Occipital lobe (tissue), 2 donors: Measurements from ENCODE around the gene TBKBP1. TPM values are rescaled to one million over a fixed set of nuclear protein-coding genes. Genes with fewer than 3 reads are reported as not detected.

Experiments used
- DNase-seq: peaks from one replicate; lab custom pipeline; 2025; lab: John Stamatoyannopoulos, UW
- total RNA-seq: library from RNA; depleted of rRNA; stranded (reverse); fragments of >200 nt; gene quantifications from one replicate; pipeline ENCODE4 v1.2.3, GENCODE V29; 2014

Gene TBKBP1
- total RNA-seq, 1 donor from 2014 or later = 11.5 TPM

DNA sequence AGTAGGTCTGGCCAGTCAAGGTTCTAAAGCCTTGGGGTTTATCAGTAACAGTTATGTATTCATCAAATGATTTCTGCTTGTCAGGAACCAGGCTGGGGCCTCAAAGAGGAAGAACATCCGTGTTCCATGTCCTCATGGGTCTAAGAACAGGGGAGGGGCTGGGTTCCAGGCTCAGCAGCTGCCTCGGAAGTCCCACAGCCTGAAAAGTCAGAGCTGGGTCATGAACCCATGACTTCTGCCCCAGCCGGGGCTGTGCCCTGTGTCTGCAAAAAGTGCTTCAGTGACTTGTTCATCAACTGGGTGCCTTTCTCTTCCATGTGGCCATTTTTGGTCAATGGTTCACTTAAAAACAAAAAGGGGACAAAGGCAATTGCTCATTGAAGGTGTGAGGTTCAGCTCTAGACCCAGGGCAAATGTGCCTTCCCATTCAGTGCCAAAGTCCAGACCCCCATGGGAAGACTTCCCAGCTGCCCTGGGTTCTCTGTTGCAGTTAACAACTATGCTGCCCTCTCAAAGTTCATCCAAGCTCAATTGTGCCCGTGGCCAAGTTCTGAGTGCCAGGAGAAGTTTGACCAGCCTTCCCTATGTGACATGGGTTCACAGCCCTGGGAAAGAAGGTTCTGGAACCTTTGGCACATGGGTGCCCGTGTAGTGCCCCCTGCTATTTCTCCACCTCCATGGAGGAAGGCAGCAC, 18.5 kb downstream of the TBKBP1 start:
- no peak for DNase-seq

- no peak for DNase-seq
Measured at GRCh38 chr17:47713980-47714700, 20.2 kb downstream of the TBKBP1 start.

DNA sequence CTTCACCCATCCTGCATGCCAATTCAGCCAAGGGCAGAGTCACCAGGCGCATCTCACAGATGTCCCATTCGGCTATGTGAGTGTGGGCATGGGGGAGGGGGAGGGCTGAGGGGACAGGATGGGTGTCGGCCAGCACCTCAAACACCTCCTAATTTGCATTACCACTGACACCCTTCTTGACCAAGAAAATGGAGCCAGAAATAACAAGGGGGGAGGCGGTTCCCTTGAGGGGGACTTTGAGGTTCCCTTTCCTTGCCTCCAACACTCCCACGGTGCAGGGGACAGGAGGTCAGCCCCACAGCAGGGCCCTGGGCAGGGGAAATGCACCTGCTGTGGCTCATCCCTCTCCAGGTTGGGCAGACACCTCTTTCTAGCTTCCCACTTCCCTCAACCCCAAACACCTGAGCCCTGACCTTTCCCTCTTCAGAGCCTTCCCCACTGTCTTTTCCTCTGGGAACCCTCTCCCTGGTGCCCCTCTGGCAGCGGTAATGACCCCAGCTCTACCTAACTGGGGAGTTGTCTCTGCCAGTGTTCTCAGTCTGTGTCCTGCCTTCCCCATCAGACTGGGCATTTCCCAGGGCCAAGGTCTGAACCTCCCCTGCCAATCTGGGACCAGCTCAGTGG, 20.9 kb downstream of the TBKBP1 start:
- no peak for DNase-seq

- no peak for DNase-seq
Measured at GRCh38 chr17:47715669-47716325, 21.8 kb downstream of the TBKBP1 start.

- DNase-seq = no peak
Measured at GRCh38 chr17:47716375-47716774, 22.4 kb downstream of the TBKBP1 start.

DNA sequence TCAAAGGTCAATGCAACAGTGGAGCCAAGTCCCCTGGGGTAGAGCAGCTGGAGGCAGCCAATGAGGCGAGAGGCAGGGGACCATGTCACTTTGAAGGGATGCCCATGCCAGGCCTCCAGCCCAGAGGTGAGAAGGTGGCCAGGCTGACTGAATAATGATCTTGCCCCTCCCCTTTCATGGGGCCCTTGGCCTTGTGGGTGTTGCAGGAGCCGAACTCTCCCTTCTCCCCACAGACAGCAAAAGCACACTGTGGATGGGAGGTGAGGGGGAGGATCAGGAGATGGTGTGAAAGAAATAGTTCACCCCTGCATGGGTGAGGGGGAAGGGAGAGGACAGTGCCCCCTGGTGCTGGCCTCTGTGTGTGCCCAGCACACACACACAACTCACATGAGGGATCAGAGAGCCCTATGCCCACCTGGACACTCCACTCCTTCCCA, 23.3 kb downstream of the TBKBP1 start:
- DNase-seq = no peak

- DNase-seq = no peak
Measured at GRCh38 chr17:47717979-47718621, 24.1 kb downstream of the TBKBP1 start.

DNA sequence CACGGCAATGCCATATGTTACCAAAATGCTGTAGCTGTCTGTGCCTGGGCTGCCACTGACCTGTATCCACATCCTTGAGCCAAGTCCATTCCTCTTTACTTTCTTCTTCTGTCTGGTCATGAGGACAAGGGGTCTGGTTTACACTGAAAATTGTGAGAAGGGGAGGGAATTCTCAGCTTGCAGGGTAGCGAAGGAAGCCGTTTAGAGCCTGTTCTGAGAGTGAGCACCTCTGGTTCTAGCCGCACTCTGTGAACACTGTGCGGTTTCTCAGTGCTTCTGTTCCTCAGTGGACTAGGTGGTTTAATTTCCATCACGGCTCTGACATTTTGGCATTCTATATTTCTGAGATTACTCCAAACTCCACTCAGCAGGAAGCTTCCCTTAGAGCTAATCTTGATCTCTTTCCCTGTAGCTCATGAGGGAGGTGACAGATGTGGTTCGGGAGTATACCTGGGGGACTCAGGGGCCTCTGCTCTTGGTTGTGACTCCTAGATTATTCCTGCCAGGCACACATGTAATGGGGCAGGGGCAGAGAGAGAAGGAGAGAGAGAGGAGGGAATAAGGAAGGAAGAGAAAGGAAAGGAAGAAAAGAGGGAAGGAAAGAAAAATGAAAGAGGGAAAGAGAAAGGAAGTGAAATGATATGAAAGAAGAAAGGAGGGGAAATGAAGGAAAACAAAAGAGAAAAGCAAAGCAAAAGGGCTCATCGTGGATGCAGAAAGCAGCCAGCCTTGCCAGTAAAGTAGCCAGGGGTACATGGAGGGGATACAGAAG, 24.9 kb downstream of the TBKBP1 start:
- DNase-seq = no peak

DNA sequence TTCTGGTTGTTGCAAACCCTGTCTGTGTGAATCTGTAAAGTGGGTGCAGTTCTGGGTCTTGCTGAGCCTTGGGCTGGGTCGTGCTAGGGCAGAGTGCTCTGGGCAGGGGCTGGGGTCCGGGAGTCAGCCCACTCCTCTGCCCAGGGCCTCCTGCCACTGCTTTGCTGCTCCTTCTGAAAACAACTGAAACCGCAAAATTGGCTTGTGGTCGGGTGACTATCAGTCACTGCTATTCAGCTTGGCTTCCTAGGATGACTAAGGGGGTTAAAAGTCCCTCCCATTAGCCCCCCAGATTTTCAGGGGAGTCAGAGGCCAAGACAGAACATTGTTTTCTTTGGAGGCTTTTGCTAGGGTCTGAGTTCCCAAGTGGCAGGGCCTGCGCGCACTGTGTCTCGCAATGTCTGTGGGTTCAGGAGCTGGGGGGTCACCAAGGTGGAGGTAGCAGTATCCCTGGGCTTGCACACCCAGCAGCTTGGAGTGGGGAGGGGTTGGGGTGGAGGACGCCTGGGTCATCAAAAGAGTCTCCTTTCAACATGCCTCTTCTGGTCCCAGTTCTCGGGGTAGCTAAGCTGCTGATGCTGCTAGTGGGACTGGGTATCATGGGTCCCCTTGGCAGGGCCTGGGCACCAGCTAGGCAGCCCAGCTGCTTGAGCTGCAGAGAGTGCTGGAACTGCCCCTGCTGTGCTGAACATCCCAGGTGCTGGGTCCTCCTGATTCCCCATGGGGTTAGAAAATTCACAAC, 25.6 kb downstream of the TBKBP1 start:
- DNase-seq = no peak

- no peak for DNase-seq
Measured at GRCh38 chr17:47720196-47720595, 26.2 kb downstream of the TBKBP1 start.

GRCh38 chr17:47720754-47721533, 27.0 kb downstream of the TBKBP1 start:
- no peak for DNase-seq

DNA sequence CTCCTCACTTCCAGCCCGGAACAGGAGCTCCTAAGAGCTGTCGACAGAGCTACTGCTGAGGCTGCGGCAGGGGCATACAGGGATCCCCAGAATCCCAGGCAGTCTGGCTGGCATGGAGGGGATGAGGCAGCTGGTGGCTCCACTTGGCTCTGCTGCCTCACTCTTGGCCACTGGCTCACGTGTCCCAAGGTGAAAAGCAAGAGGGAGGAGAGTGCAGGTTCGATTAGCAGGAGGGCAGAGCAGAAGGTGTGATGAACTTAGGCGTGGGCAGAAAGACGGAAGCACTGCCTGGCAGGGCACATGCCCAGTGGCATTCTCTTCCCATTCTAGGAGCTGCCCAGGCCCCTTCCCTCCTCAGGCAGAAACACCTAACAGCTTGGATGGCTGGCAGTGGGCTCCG, 27.8 kb downstream of the TBKBP1 start:
- DNase-seq = no peak

- DNase-seq = no peak
Measured at GRCh38 chr17:47724705-47725104, 30.7 kb downstream of the TBKBP1 start.

DNA sequence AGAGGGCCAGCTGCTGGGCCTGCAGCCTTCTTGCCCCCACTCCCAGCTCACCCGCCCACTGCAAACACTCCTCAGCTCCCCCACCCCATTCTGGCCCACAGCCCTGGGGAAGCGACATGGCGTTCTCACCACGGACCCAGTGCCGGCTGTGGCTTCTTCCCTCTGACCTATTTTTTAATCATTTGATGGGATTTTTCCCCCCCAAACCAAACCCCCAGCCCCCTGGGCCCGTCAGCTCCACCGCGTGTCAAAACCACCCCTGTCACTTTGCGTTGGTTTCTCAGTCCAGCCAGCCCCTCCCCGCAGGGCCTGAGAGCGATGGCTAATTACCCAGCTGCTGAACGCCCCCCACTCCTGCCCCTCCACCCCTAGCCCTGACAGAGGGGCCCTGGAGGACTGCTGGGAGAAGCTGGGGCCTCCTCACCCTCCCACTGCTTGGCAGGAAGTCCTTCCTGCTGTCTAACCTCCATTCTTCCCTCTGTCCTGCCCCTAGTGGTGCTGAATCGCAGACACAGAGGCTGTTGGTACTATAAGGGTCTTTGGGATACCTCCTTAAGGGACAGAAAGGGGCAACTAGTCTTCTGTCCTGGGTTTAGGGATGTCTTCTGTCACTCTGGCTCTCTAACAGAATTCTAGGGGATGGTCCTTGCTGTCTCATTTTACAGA, 31.6 kb downstream of the TBKBP1 start:
- no peak for DNase-seq

DNA sequence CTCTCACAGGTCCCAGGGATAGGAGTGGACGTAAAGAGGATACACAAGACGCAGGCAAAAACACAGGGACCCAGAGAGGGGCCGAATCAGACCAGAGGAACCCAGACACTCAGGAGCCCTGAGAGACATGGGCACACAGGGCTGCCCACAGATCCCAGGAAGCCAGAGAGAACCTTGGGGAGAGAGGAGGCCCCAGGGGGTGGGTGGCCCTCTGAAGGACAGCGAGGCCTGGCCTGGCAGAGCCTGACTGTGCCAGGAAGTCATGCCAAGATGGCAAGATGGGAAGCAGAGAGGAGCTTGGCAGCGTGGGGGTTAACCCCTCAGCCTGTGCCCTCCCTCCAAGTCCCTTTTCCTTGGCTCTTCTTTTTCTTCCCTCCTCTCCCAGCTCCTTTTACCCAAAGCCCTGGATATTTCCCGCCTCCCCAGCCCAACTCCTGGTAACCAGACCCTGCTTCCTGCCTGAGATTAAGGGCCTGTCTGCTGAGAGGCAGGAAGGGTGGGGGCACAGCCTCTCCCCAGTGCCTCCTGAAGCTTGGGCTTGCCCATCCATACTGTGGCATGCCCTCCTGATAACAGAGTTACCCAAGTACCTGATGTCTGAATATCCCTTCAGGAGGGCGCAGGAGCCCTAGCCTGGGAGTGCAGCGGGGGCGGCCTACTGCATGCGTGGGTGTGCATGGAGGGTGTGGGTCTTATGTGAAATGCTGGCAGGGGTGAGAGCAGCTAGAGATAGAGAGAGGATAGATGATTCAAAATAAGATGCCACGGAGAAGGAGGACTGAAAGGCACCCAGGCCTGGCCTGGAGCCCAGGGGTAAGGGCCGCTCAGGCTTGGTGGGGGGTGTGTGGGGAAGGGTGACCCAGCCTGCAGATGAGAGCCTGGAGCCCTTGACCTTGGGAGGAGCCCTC, 33.1 kb downstream of the TBKBP1 start:
- no peak for DNase-seq

GRCh38 chr17:47727704-47728036, 33.7 kb downstream of the TBKBP1 start:
- no peak for DNase-seq

DNA sequence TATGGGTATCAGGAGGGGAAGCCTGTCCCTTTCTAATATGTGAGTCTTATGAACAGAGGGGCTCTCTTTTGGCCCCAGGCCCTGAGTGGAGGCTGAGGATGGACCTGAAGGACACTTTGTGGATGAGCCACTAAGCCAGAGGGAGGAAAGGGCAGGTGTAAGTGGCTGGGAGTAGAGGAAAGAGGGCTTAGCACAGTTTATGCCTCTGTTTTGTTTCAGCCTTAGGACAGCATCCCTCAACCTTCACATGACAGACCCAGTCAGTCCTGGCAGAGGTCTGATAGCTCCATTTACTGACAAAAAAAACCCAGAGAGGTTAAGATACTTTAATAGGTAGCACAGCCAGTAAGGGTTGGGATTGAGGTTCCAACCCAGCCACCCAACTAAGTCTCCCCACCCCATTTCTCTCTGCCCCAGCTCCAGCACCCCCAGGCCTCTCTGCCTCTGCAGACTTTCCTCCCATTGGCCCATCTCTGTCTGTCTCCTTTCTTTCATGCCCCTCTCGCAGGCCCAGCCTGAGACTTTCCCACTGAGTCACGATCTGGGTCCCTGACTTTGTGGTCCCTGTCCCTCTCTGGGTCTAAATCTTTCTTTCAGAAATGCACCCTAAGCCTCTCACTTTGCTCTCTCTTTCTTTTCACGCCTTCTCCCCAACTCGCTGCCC, 34.4 kb downstream of the TBKBP1 start:
- DNase-seq = no peak
